ENCODE results near the gene CD46.

Gene CD46

DNA sequence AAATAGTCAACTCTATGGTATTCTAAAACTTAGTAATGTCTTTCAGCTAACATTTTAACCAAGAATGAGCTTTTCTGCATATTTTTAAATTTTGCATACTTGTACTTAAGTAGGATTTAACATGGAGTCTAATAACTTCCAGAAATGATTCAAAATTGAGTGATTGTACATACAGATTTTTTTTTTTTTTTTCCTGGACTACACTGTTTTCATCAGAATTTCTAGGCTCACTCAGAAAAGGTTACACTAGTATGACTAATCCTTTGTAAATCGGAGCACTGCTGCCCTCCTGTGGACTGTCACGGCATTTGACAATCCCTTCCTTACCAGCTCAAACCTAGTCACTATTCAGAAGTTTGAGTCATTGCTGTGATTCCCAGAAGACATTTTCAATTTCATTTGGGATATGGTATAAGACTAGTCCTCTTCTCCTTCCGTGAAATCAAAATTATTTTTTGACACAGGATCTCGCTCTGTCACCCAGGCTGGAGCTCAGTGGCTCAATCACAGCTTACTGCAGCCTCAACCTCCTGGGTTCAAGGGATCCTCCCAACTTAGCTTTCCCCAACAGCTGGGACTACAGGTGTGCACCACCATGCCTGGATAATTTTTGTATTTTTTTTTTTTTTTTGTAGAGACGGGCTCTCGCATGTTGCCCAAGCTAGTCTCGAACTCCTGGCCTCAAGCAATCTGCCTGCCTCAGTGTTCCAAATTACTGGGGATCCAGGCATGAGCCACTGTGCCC lies 45.5 kb downstream of the CD46 start:
- peak; percentile 57 for DNase-seq (ENCODE audit: low read depth)

DNA sequence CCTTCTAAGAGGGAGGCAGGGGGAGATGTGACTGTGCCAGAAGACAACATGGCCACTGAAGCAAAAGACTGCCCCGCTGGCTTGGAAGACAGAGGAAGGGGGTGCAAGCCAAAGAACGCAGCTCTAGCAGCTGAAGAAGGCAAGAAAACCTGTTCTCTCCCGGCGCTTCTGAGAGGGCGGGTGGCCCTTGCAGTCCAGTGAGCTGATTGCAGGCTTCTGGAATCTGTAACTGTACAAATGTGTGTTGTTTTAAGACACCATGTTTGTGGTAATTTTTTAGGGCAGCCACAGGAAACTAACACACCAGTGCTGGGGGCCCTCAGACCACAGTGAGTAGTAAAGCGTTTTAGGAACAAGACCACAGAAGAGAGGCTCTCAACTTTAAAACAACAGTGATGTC lies 47.0 kb downstream of the CD46 start:
- no peak for DNase-seq (ENCODE audit: low read depth)

DNA sequence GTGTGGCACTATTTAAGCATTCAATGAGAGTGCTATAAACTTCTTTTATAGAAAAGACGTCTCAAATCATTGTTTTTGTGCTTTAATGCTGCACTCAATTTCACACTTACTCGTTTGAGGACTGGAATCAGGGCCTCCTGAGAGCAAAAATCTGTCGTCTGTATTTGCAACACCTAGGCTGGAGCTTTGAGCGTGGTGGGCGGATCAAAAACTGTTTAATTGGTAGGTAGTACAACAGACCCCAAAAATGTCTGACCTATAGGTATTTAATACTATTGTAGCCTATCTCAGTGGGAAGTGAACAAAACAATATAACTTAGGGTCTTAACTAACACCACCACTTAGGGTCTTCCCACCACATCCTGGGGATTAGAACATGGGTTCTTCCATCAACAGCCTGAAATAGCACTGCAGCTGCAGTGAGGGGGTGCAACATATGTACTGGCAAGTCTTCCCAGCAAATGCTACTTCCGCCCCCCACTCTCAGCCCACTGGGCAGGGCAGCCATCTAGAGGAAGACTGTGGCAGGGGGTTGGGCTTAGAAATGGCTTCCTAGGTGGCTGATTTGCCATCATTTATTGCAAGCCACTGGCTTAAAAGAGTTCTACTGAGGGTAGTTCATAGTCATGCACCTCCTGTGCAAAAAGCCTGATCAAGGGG lies 48.3 kb downstream of the CD46 start:
- DNase-seq (ENCODE audit: low read depth), result no peak

DNA sequence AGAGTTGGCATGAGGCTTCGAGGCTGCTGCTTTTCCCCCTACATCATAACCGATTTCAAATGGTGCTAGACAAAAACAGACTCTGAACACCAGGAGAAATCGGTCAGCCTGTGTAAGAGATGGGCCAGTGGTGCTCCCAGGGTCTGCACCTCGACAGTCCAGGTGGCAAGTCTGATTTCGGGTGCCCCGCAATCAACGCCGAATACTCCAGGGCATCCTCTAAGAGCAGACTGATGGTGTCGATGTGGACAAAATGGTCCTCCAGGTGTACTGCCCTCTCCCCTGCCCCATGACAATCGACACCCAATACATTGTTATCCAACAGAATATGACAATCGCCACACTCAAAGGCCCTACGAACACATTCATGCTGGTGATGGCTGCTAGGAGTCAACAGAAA lies 50.0 kb downstream of the CD46 start:
- no peak for DNase-seq (ENCODE audit: low read depth)

DNA sequence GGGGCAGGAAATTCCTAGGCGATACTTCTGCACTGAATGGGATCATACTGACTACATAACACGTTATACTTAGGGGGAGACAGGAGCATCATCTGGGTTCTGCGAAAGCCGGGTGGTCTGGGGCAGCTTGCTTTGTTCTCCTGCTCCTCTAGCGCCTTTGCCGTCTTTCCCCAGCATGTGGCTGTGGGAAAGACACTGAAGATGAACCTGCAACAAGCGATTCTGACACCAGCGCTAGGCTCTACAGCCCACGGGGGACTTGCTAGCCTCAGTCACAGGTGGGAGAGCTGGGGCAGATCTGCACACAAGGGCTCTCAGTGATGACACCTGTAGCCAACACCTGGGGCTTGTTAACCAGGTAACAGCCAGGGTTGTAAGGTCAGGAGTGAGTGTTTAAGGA lies 51.8 kb downstream of the CD46 start:
- no peak for DNase-seq (ENCODE audit: low read depth)

DNA sequence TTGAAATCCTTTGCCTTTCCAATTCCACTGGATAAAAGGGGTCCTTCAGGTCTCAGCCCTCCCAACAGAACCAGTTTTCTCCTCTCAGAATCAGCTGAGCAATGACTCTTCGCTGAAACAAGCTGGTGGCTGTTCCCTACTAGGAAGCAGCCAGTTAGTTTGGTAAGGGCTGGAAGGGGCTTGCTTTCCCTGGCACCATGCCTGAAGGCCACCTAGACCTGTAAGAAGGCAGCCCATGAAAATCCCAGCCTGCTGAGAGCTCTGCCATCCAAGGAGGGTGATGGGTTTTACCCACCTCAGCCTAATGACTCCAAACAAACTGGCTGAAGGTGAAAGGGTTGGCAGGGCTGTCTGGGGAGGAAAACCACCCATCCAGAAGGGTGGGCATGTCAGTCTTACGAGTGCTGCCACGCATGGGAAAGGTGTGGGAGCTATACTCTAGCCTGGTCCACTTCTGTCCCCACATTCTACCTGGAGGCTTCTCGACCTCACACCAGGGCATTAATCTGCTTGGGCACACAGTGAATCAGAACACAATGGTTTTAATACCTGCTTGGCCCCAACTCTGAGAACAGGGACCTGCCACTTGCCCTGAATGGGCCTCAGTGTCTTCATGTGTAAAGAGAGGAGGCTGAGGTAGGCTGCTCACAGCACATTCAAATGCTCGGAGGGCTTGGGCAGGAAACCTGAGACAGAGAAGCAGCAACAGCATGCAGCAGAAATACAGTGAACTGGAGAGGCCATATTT lies 53.0 kb downstream of the CD46 start:
- no peak for DNase-seq (ENCODE audit: low read depth)

DNA sequence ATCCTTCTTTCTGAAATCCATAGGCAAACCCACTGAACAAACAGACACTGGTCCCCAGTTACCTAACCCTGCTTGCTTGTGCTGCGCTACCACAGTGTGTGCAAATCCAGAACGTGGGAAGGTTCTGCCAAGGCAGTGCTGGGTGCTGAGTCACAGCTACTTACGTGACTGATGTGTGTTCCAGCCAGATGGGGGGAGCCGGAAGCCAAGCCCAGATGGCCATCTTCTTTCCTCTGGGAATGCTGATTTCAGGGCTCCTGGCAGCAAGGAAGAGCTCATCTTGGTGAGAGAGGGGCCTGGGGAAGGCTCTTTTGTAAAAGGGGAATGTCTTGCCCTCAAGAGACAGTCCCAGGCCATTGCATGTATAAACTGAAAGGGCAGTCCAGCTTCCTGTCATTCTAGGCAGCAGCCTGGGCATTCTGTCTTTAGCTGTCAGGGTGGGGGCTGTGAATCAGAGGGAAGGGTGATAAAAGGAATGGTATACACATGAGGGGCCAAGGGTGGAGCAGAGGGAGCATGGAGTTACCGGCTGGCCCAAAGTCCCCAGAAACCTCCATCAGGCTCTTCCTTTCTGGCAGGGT lies 54.1 kb downstream of the CD46 start:
- DNase-seq (ENCODE audit: low read depth), result no peak

DNA sequence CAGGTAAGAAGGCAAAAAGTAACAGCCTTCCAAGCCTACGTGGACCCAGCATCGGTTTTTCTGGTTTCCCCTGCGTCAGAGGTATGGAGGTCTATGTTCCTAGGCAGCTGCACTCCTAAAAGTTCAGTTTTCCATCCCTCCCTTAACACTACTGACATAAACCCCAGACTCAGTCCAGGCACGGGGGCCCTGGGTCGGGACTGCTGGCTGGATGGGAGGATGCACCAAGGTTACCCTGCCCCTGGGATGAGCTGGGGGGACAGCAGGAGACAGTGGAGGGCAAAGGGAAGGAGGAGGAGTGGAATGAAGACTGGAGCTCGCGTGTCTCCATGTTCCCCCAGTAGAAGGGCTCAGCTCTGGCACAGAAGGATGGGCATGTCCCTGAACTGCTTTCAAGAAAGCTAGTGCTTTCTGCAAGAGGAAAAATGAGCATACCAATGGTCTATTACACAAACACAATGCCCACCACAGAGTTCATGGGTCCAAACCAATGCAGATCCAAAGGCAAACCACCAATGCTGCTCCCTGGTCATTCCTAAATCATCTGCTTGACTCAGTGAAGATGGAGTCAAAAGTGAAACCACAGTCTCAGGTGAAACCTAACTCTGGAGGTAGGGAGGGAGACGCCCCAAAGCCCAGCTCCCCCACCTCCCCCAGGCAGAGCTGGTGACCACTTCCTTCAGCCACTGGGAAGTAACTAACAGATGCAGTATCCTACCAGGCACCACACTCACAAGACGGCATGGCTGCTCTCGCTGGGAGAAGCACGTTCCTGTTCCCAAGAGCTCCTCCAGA lies 54.9 kb downstream of the CD46 start:
- no peak for DNase-seq (ENCODE audit: low read depth)

DNA sequence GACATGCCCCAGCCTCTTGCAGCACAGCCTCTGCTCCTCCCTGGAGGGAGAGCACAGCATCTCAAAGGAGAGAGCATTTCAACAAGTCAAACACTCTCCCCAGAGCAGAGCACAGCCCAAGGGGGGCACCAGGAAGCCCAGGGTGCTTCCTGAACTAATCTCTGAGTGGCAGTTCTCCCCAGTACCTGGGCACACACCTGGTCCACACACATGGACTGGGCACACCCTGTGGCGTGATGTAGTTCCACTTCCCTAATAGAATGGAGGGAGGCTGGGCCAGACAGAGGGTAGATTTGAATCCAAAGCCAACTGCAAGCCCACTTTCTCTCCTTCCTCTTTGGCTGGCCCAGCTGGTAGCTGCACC lies 55.5 kb downstream of the CD46 start:
- DNase-seq (ENCODE audit: low read depth), result no peak

DNA sequence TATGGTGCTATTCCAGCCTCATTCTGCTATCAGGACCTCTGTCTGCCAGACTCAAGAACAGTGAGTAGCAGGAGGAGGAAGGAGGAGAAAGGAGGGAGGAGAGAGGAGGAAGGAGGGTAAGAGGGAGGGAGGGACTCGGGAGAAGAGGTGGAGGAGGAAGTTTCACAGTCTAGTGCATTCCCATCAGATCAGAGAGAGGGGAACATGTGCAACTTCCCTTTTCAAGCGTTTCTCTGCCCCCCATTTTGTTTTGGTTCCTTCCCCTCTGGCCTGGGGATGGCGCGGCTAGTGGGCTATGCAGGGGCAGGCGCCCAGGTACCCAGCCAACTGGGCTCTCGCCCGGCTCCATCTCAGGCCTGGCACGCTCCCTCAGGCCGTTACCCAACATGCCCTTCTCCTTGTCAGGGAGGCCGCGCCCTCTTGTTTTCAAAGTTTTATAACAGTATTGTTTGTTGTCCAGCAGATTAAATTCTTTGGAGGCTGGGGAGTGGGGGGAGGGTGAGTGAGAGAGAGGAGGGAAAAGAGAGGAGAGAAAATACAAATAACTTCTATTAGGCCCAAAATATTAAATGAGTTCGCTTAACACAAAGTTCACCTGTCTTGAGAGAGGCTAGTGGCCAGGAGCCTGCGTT lies 56.0 kb downstream of the CD46 start:
- DNase-seq (ENCODE audit: low read depth), result no peak

DNA sequence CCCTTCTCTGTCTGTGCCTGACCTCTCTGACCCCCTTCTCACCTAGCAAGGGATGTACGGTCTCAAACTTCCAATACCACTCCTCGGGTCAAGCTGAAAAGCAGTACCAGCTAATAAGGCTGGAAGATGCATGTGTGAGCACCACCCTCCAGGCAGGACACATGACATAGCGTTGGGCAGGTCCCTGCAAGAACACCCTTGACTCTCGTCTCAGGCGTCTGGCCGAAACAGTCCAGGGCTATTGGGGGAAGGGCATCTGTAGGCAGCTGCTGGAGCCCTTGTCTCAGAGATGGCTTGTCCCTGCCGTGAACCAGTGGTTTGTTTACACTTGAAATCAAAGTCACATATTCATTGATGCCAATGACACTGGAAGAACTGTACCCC lies 56.5 kb downstream of the CD46 start:
- no peak for DNase-seq (ENCODE audit: low read depth)

DNA sequence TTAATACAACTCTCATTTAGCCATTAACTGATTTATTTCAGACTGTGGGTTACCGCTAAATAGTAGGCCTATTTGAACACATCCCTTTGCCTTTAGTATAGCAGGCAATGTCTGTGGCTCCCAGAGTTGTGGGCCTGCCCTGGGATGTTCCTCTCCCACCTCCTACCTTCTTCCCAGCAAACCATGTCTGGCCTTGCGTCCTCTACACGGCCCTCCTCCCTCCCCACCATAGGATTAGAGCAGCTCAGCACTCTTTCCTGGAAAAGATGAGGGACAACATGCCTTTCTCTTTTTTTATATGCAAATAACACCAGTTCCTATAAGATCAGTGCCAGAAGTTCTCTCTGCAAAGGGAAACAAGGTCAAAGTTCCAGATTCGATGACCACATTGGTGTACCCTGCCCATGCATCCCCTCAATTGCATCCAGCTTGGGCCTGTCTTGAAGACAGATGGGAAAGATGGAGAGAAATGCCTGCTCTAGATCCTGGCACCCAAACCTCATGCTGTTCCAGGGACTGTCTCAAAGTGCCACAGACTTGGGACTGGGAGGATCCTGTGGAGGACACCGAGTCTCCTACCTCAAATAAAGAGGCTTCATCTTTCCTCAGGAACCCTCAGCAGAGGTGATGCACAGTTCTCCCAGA lies 57.2 kb downstream of the CD46 start:
- DNase-seq (ENCODE audit: low read depth), result no peak

DNA sequence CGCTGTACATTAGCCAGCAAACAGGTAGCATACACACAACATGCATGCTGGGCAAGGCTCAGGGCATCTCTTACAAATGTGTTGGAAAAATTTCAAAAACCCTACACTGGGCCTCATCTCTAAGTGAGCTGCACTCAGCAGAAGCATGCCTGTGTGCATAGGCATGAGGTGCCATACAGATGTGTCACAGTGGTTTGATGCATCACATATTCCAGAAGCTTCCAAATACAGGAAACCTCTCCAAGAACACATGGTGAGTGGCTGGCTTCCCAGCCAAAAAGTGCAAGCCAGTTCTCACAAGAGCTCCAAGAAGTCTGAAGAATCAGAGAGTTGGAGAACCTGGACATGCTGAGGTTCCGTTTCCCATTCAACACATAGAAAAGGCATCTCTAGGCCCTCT lies 58.3 kb downstream of the CD46 start:
- no peak for DNase-seq (ENCODE audit: low read depth)

DNA sequence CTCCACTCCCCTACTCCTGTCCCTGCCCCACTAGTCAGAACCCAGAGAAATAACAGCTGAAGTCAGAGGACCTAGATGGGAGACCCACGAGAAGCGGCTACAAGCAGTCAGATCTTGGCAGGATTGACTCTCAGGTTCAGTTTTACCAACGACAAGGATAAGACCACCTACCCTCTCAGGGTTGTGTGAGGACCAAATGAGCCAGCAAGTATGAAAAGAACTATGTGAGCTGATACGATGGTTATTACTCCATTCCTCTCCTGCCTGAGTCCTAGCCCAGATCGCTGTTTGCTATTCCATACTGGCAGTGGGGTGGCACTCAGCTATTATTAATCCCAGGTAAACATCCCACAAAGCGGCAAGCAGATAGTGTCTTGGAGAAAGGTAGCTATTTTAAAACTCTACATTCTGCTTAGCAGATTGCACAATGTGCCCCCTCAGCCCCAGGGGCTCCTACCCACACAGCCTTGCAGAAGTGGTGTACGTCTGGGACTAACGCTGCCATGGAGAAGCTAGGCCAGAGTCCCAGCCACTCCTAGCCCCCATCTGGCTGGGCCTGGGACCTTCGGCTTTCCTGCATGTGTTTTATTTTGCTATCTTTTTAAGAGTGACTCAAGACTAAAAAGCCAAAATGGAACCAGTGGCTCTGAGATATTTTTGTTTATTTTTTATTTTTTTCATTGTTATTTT lies 58.9 kb downstream of the CD46 start:
- no peak for DNase-seq (ENCODE audit: low read depth)

DNA sequence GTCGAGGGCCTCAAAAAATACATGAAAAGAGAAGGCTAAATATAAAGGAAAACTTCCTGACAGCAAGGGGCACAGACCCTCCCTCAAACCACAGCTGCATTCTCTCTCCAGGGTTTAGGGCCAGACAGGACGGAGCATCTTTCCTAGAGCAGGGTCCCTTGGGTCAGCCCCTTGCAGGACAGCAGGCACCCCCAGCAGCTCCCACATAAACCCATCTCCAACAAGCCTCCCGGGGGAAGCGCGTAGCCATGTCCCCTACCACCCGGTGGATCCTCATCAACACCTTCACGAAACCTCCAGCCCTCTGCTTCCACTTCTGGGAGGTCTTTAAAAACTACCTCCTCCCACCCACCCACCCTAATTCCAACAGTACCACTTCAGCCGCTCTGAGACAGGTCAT lies 59.5 kb downstream of the CD46 start:
- no peak for DNase-seq (ENCODE audit: low read depth)

DNA sequence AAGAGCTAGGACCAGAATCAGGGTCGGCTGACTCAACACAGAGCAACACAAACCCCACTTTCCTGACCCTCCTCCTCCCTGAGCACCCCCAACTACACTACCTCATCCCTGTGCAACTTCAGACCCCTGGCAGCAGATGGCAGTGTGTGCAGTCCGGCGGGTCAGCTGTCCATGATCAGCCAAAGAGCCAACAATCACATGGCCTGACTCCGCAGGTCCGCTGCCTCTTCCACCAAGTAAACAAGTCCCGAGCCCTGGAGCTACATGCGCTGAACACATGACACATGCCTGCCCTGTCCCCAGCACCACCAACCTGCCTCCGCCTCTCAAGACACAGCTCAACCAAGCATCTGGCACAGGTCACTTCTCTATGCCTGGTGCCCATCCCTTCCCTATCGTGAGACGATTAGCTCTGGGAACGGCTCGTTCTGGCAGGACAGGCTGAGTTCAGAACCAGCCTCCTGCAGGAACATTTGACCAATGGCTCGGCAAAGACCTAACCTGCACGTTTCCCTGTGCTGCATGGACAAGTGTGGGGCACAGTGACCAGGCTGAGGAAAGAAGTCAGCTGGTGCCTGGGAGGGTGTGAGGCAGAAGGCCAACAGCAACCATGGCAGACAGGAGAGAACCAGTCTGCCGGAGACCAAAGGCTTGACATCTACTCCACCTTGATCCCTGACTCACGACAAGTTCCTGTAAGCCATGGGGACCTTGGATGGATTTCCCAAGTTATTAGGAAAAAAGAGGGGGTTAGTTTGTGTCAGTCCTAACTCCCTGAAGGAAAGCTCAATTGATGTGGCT lies 60.3 kb downstream of the CD46 start:
- no peak for DNase-seq (ENCODE audit: low read depth)

DNA sequence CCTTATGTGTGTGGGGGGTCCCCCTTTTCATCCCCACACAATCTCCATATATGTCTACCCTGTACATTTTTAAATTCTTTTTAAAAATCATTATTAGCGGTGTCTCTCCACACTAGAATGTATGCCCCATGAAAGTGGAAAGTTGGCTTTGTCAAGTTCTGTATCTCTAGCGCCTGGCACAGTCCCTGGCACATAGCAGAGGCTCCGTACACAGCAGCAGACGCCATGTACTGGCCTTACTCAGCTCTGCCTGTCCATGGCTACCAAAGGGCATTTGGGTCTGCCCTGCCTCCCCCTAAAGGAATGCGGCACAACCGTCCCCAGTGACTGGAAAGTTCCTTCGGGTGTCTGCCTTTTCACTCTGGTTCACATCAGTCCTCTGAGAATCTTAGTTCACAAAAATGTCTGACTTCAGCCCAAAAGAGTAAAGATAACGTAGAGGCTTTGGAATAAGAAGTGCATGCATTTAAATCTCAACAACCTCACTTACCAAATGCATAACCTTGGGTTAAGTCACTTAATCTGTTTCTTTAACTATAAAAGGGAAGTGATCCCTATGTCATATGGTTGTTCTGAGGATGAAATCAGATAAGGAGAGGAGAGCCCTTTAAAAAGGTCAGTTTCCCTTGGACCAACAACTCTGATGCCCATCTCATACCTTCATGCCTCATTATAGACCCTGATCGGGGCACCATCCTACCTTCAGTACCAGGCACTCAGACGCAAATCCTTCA lies 61.1 kb downstream of the CD46 start:
- no peak for DNase-seq (ENCODE audit: low read depth)

DNA sequence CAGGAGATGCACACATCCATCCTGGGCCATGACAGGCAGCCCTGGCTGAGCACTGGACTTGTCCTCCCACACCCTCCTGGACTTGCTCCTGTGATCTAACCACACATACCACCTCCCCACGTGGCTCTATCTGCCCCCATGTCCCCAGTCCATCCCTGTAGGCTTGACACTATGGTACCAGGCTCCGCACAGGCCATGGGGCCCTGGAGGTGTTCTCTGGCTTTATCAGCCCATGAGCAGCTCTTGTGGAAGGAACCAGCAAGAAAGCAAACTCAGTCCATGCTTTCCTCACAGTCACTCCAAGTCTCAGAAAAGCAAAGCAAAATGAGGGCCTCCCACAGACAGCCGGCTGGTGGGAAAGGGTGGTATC lies 61.6 kb downstream of the CD46 start:
- no peak for DNase-seq (ENCODE audit: low read depth)

DNA sequence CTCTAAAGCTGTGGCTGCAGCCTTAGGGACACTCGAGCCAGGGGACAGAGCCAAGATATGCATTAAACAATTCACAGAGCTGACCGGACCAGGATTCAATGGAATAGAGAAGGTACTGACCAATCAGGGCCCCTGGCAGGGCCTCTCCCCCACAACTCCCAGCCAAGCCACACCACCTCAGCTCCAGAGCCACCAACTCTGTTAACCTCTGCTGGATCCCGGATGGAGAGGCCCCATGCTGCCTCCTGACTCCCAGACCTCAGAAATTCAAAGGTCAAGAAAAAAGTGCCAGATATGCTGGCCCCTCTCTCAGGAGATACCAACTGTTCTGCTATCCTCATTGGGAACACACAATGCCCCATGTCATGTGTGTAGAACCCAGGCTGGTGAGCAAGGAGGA lies 62.1 kb downstream of the CD46 start:
- no peak for DNase-seq (ENCODE audit: low read depth)
